SK-N-SH treated with all-trans-retinoic acid at 6 μM for 48 hours (cell line): ENCODE measurements around the gene TDRD9.

Source experiments
- ATAC-seq: fragments of 200-7000 bp; cut with Tn5 transposase; 3 replicates; pipeline ENCODE4 v1.9.1; 2020; ENCODE audit warnings: mild to moderate bottlenecking, moderate library complexity
- ARNTL ChIP-seq: fragments of 450-650 bp; formaldehyde crosslinking; IDR thresholded peaks from 2 replicates; pipeline ENCODE4 v1.5.0; 2020; ENCODE audit warnings: low read depth, mild to moderate bottlenecking, moderate library complexity, borderline replicate concordance
- BACH2 ChIP-seq: fragments of 250-450 bp; sonication (Bioruptor Pico); IDR thresholded peaks from 2 replicates; pipeline ENCODE4 v1.9.0; 2021; ENCODE audit warnings: mild to moderate bottlenecking, borderline replicate concordance
- CSDC2 ChIP-seq: fragments of 250-450 bp; sonication (Bioruptor Pico); IDR thresholded peaks from 2 replicates; pipeline ENCODE4 v1.5.0; 2020; ENCODE audit warnings: mild to moderate bottlenecking, moderate library complexity
- ESRRG ChIP-seq: fragments of 250-450 bp; sonication (Bioruptor Pico); IDR thresholded peaks from 2 replicates; pipeline ENCODE4 v1.6.1; 2021; ENCODE audit warnings: mild to moderate bottlenecking
- GLIS3 ChIP-seq: fragments of 250-450 bp; sonication (Bioruptor Pico); IDR thresholded peaks from 2 replicates; pipeline ENCODE4 v1.5.0; 2020; ENCODE audit warnings: mild to moderate bottlenecking, moderate library complexity
- ISL1 ChIP-seq: fragments of 250-450 bp; sonication (Bioruptor Pico); IDR thresholded peaks from 2 replicates; pipeline ENCODE4 v2.1.2; 2022; ENCODE audit warnings: mild to moderate bottlenecking, moderate library complexity
- OSR1 ChIP-seq: fragments of 250-450 bp; sonication (Bioruptor Pico); IDR thresholded peaks from 2 replicates; pipeline ENCODE4 v1.8.0; 2022; ENCODE audit warnings: moderate library complexity, mild to moderate bottlenecking, inconsistent platforms
- PATZ1 ChIP-seq: fragments of 250-450 bp; sonication (Bioruptor Pico); IDR thresholded peaks from 2 replicates; pipeline ENCODE4 v1.8.0; 2020; ENCODE audit warnings: mild to moderate bottlenecking, moderate library complexity, borderline replicate concordance
- POU6F1 ChIP-seq: fragments of 250-450 bp; sonication (Bioruptor Pico); IDR thresholded peaks from 2 replicates; pipeline ENCODE4 v1.8.0; 2021; ENCODE audit warnings: low read depth, mild to moderate bottlenecking, moderate library complexity, borderline replicate concordance
- PPARA ChIP-seq: fragments of 250-450 bp; sonication (Bioruptor Pico); IDR thresholded peaks from 2 replicates; pipeline ENCODE4 v1.5.0; 2020; ENCODE audit warnings: mild to moderate bottlenecking, borderline replicate concordance
- SNAI2 ChIP-seq: fragments of 250-450 bp; sonication (Bioruptor Pico); IDR thresholded peaks from 2 replicates; pipeline ENCODE4 v1.5.0; 2020; ENCODE audit warnings: mild to moderate bottlenecking, moderate library complexity
- TCF4 ChIP-seq: fragments of 250-450 bp; sonication (Bioruptor Pico); IDR thresholded peaks from 2 replicates; pipeline ENCODE4 v1.8.0; 2021; ENCODE audit warnings: mild to moderate bottlenecking, moderate library complexity, borderline replicate concordance
- TOX ChIP-seq: fragments of 250-450 bp; sonication (Bioruptor Pico); IDR thresholded peaks from 2 replicates; pipeline ENCODE4 v1.8.0; 2021; ENCODE audit warnings: mild to moderate bottlenecking, moderate library complexity, borderline replicate concordance
- ZC3H10 ChIP-seq: fragments of 250-450 bp; sonication (Bioruptor Pico); IDR thresholded peaks from 2 replicates; pipeline ENCODE4 v1.5.1; 2021; ENCODE audit warnings: mild to moderate bottlenecking, moderate library complexity
- ZFP3 ChIP-seq: fragments of 250-450 bp; sonication (Bioruptor Pico); IDR thresholded peaks from 2 replicates; pipeline ENCODE4 v1.5.0; 2020; ENCODE audit warnings: mild to moderate bottlenecking, moderate library complexity
- ZFP30 ChIP-seq: fragments of 450-650 bp; formaldehyde crosslinking; IDR thresholded peaks from 2 replicates; pipeline ENCODE4 v1.5.0; 2022; ENCODE audit warnings: mild to moderate bottlenecking, moderate library complexity
- ZNF565 ChIP-seq: fragments of 450-650 bp; formaldehyde crosslinking; conservative IDR thresholded peaks from 2 replicates; pipeline ENCODE4 v1.5.0; 2020; ENCODE audit warnings: low read depth, mild to moderate bottlenecking, moderate library complexity
- TF ChIP-seq, protein P1 (sequence below): fragments of 250-450 bp; sonication (Bioruptor Pico); IDR thresholded peaks from 2 replicates; pipeline ENCODE4 v1.5.0; 2020; ENCODE audit warnings: mild to moderate bottlenecking, moderate library complexity
- TF ChIP-seq, protein P2 (sequence below): fragments of 250-450 bp; sonication (Bioruptor Pico); IDR thresholded peaks from 2 replicates; pipeline ENCODE4 v1.5.1; 2021; ENCODE audit warnings: mild to moderate bottlenecking, moderate library complexity
- TF ChIP-seq, protein P3 (sequence below): fragments of 250-450 bp; sonication (Bioruptor Pico); IDR thresholded peaks from 2 replicates; pipeline ENCODE4 v1.5.1; 2020; ENCODE audit warnings: low read depth, mild to moderate bottlenecking, moderate library complexity

Gene TDRD9

DNA sequence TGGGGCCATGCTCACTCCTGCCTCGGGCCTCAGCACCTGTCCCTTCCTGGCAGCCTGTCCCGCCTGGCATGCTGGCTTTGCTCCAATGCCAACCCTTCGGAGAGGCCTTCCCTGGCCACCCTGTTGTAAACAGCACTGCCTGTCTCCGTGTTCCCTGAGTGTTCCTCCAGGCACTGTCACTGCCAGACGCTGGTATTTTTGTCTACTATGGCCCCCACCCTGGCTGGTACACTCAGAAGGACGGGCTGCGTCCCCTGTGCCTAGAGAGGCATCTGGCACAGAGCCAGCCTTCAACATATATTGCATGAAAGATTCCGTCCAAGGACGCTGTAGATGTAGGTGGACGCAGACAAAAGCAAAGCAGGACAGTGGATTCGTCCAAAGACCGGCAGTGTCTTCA lies 154.6 kb downstream of the TDRD9 start:
- ATAC-seq: no peak
- TF ChIP-seq, protein P1, sequence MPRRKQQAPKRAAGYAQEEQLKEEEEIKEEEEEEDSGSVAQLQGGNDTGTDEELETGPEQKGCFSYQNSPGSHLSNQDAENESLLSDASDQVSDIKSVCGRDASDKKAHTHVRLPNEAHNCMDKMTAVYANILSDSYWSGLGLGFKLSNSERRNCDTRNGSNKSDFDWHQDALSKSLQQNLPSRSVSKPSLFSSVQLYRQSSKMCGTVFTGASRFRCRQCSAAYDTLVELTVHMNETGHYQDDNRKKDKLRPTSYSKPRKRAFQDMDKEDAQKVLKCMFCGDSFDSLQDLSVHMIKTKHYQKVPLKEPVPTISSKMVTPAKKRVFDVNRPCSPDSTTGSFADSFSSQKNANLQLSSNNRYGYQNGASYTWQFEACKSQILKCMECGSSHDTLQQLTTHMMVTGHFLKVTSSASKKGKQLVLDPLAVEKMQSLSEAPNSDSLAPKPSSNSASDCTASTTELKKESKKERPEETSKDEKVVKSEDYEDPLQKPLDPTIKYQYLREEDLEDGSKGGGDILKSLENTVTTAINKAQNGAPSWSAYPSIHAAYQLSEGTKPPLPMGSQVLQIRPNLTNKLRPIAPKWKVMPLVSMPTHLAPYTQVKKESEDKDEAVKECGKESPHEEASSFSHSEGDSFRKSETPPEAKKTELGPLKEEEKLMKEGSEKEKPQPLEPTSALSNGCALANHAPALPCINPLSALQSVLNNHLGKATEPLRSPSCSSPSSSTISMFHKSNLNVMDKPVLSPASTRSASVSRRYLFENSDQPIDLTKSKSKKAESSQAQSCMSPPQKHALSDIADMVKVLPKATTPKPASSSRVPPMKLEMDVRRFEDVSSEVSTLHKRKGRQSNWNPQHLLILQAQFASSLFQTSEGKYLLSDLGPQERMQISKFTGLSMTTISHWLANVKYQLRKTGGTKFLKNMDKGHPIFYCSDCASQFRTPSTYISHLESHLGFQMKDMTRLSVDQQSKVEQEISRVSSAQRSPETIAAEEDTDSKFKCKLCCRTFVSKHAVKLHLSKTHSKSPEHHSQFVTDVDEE: no peak
- TF ChIP-seq GLIS3 (CRISPR knock-in tag) (no peak), TOX (CRISPR knock-in tag) (no peak), OSR1 (CRISPR knock-in tag) (no peak), ARNTL (CRISPR knock-in tag) (no peak), ZC3H10 (no peak), SNAI2 (CRISPR knock-in tag) (no peak), BACH2 (CRISPR knock-in tag) (no peak), PATZ1 (CRISPR knock-in tag) (no peak), CSDC2 (CRISPR knock-in tag) (no peak), ZNF565 (no peak), ESRRG (CRISPR knock-in tag) (no peak), ZFP30 (CRISPR knock-in tag) (no peak), POU6F1 (CRISPR knock-in tag) (no peak)
- TF ChIP-seq, protein P2, sequence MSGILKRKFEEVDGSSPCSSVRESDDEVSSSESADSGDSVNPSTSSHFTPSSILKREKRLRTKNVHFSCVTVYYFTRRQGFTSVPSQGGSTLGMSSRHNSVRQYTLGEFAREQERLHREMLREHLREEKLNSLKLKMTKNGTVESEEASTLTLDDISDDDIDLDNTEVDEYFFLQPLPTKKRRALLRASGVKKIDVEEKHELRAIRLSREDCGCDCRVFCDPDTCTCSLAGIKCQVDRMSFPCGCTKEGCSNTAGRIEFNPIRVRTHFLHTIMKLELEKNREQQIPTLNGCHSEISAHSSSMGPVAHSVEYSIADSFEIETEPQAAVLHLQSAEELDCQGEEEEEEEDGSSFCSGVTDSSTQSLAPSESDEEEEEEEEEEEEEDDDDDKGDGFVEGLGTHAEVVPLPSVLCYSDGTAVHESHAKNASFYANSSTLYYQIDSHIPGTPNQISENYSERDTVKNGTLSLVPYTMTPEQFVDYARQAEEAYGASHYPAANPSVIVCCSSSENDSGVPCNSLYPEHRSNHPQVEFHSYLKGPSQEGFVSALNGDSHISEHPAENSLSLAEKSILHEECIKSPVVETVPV (CRISPR knock-in tag): no peak
- TF ChIP-seq, all 23 proteins: peak for 0

DNA sequence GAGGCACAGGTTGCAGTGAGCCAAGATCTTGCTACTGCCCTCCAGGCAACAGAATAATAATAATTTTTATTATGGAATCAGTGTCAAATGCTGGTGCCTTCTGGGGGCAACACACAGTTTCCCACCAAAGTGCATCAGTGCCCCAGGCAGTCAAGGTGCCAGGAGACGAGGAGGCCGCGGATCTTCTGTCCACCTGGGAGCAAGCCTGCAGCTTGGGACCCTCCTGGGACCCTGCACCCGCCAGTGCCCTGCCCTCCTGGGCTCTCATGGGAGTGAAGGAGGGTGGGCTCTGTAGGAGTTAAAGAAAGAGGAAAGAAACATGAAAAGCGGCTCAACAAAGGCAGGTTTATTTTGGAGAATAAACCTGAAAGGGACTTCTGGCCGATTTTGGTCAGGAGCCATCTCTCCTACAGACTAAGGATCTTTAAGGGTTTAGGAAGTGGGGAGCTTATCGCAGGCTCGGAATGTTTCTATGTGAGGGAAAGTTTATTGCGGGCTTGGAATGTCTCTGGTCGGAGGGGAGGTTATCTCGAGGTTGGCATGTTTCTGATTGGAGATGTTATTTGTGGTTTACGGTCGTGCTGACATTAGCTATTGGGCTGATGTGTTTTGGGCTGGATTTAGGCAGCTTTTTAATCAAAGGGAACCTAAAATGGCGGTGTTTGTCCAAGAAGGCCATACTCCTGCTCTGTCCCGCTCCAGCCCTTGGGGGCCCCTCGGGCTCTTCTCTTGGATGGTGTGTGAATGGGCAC lies 156.2 kb downstream of the TDRD9 start:
- ATAC-seq: no peak
- TF ChIP-seq ISL1: no peak
- TF ChIP-seq TCF4: no peak
- TF ChIP-seq PPARA (CRISPR knock-in tag): no peak
- TF ChIP-seq OSR1 (CRISPR knock-in tag): no peak
- TF ChIP-seq, protein P2 (CRISPR knock-in tag): no peak
- TF ChIP-seq CSDC2 (CRISPR knock-in tag): no peak
- no peak for TF ChIP-seq ZC3H10
- TF ChIP-seq, protein P3, sequence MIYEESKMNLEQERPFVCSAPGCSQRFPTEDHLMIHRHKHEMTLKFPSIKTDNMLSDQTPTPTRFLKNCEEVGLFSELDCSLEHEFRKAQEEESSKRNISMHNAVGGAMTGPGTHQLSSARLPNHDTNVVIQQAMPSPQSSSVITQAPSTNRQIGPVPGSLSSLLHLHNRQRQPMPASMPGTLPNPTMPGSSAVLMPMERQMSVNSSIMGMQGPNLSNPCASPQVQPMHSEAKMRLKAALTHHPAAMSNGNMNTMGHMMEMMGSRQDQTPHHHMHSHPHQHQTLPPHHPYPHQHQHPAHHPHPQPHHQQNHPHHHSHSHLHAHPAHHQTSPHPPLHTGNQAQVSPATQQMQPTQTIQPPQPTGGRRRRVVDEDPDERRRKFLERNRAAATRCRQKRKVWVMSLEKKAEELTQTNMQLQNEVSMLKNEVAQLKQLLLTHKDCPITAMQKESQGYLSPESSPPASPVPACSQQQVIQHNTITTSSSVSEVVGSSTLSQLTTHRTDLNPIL: no peak
- TF ChIP-seq, protein P1: no peak
- no peak for TF ChIP-seq TOX (CRISPR knock-in tag)
- no peak for TF ChIP-seq ZFP30 (CRISPR knock-in tag)
- no peak for TF ChIP-seq ESRRG (CRISPR knock-in tag)
- TF ChIP-seq POU6F1 (CRISPR knock-in tag): no peak
- no peak for TF ChIP-seq BACH2 (CRISPR knock-in tag)
- TF ChIP-seq ZFP3 (CRISPR knock-in tag): no peak
- TF ChIP-seq GLIS3 (CRISPR knock-in tag): no peak
- no peak for TF ChIP-seq ARNTL (CRISPR knock-in tag)
